ENCODE measurements around the gene SND1. TPM values are rescaled to one million over a fixed set of nuclear protein-coding genes. Genes with fewer than 3 reads are reported as not detected.

Gene SND1
- total and polyA plus RNA-seq, 2 of the 4 experiments (the other 2 are of a cell fraction): 154 to 294 TPM

GRCh38 chr7:128100949-128101713, 449.1 kb downstream of the SND1 start:
- DNase-seq (no peak), ATAC-seq (ENCODE audit: low read depth) (no peak)
- dilution Hi-C loops (cut with HindIII; ENCODE audit: low sequenced_read_pairs, unreplicated experiment): no loop called here
- POLR2A ChIA-PET (ENCODE audit: unreplicated experiment): no interaction called here
- Histone ChIP-seq H2AK5ac (ENCODE audit: low read depth, low read length) (no peak overlapping the region), H3K79me1 (ENCODE audit: low read depth in 1 of 2, low read length in 2 of 2) (no peaks in the 10 kb centered on the region), H2BK20ac (ENCODE audit: low read depth, low read length) (no peak overlapping the region), H3K23ac (ENCODE audit: low read depth, low read length) (no peak overlapping the region), H3K36me3 (ENCODE audit: control insufficient read depth, insufficient read depth, low read length) (peaks cover 2% of the 10 kb centered on the region; the same call in 1 of the 2 replicates), H3K4me1 (ENCODE audit: control insufficient read depth, insufficient read depth, low read length) (peaks cover 4% of the 10 kb centered on the region), H3K27me3 (ENCODE audit: control insufficient read depth, insufficient read depth, low read length) (peaks cover 21% of the 10 kb centered on the region), H2AFZ (replicated peaks; ENCODE audit: low read length, poor library complexity) (peak overlapping the region; percentile 1), H3K14ac (replicated peaks; ENCODE audit: low read depth, low read length) (no peak overlapping the region), H3K4ac (ENCODE audit: low read depth, low read length) (no peak overlapping the region), H4K8ac (ENCODE audit: low read depth in 2 of 2, low read length in 2 of 2) (no peak overlapping the region), H3K9me3 (ENCODE audit: control insufficient read depth, insufficient read depth, low read length) (no peaks in the 10 kb centered on the region), H4K91ac (ENCODE audit: insufficient read depth, low read depth, low read length) (no peak overlapping the region), H3K4me2 (ENCODE audit: low read depth, low read length) (no peak overlapping the region), H3K4me3 (ENCODE audit: insufficient read depth, low read depth, low read length) (no peak overlapping the region), H3K18ac (ENCODE audit: low read depth, low read length) (no peak overlapping the region), H3K9ac (ENCODE audit: low read depth, low read length) (no peak overlapping the region), H2BK5ac (ENCODE audit: low read depth, low read length, poor library complexity, severe bottlenecking) (no peak overlapping the region), H3K56ac (ENCODE audit: extremely low read depth, insufficient read depth, low read length) (no peak overlapping the region), H3K9me1 (ENCODE audit: insufficient read depth, low read length) (peaks cover 9% of the 10 kb centered on the region), H3K27ac (ENCODE audit: insufficient read depth, low read length) (no peak overlapping the region), H2BK15ac (ENCODE audit: low read depth, low read length) (no peak overlapping the region), H4K5ac (ENCODE audit: low read depth, low read length) (no peak overlapping the region), H4K20me1 (ENCODE audit: insufficient read depth, low read length) (peaks cover 8% of the 10 kb centered on the region), H2BK120ac (ENCODE audit: low read depth, low read length) (no peak overlapping the region), H2AK9ac (replicated peaks; ENCODE audit: low read depth, low read length, poor library complexity) (no peak overlapping the region)
- no TSS peak for BruUV-seq (replicated peaks)
- CTCF ChIA-PET: no interaction called here
- 73% methylated on average over 2 of the region's 10 CpGs; no CpG with 5 or more reads in 1 of the 2 experiments for WGBS, 2 experiments (ENCODE audit: extremely low coverage in 2 of 2, insufficient read length in 1 of 2)
- TF ChIP-seq SMC3 (IDR thresholded peaks at IDR 0.05; ENCODE audit: low read depth, low read length) (no peak), RCOR1 (IDR thresholded peaks at IDR 0.05; ENCODE audit: insufficient replicate concordance, low read length) (no peak), RAD21 (IDR thresholded peaks at IDR 0.05; ENCODE audit: low read length) (no peak), CEBPB (IDR thresholded peaks at IDR 0.05; ENCODE audit: low read depth, low read length) (no peak), CHD1 (IDR thresholded peaks at IDR 0.05; ENCODE audit: low read depth, low read length) (no peak), NFE2L2 (IDR thresholded peaks at IDR 0.05; ENCODE audit: low read depth, low read length) (no peak), RFX5 (IDR thresholded peaks at IDR 0.05; ENCODE audit: low read depth, low read length) (no peak), MAZ (IDR thresholded peaks at IDR 0.05; ENCODE audit: borderline replicate concordance, low read depth, low read length) (no peak), MXI1 (IDR thresholded peaks at IDR 0.05; ENCODE audit: borderline replicate concordance, low read depth, low read length) (no peak), MAFK (IDR thresholded peaks at IDR 0.05; ENCODE audit: low read depth, low read length) (no peak), FOS (IDR thresholded peaks at IDR 0.05; ENCODE audit: low read depth, low read length) (no peak), BHLHE40 (IDR thresholded peaks at IDR 0.05; ENCODE audit: low read depth, low read length) (no peak), POLR2A (IDR thresholded peaks at IDR 0.05; ENCODE audit: low read depth, low read length) (no peak), ELK1 (IDR thresholded peaks at IDR 0.05; ENCODE audit: borderline replicate concordance, low read depth, low read length) (no peak)
- TF ChIP-seq, protein P1, sequence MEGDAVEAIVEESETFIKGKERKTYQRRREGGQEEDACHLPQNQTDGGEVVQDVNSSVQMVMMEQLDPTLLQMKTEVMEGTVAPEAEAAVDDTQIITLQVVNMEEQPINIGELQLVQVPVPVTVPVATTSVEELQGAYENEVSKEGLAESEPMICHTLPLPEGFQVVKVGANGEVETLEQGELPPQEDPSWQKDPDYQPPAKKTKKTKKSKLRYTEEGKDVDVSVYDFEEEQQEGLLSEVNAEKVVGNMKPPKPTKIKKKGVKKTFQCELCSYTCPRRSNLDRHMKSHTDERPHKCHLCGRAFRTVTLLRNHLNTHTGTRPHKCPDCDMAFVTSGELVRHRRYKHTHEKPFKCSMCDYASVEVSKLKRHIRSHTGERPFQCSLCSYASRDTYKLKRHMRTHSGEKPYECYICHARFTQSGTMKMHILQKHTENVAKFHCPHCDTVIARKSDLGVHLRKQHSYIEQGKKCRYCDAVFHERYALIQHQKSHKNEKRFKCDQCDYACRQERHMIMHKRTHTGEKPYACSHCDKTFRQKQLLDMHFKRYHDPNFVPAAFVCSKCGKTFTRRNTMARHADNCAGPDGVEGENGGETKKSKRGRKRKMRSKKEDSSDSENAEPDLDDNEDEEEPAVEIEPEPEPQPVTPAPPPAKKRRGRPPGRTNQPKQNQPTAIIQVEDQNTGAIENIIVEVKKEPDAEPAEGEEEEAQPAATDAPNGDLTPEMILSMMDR (conservative IDR thresholded peaks at IDR 0.05; ENCODE audit: low read depth, low read length): no peak
- TF ChIP-seq, protein P2, sequence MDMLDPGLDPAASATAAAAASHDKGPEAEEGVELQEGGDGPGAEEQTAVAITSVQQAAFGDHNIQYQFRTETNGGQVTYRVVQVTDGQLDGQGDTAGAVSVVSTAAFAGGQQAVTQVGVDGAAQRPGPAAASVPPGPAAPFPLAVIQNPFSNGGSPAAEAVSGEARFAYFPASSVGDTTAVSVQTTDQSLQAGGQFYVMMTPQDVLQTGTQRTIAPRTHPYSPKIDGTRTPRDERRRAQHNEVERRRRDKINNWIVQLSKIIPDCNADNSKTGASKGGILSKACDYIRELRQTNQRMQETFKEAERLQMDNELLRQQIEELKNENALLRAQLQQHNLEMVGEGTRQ (IDR thresholded peaks at IDR 0.05; ENCODE audit: low read depth, low read length): no peak
- intact Hi-C loops (cut with micrococcal nuclease): loop anchor here (5.0 kb wide), 1 partner anchor 394 kb away; no protein-coding TSS in a partner anchor
- in situ Hi-C loops (cut with MboI; ENCODE audit: low sequenced_read_pairs): no loop called here
